ENCODE measurements around the gene KRTAP6-2.

KRTAP6-2 gene

GRCh38 chr21:30563630-30564029 is 35.1 kb downstream of the KRTAP6-2 start:
- DNase-seq: no peak

- no peak for DNase-seq
These were observed 35.6 kb downstream of the KRTAP6-2 start for GRCh38 chr21:30563072-30563471.

- DNase-seq: no peak
These were observed 36.7 kb downstream of the KRTAP6-2 start for GRCh38 chr21:30561957-30562356.

- DNase-seq: no peak
These were observed 37.3 kb downstream of the KRTAP6-2 start, which contains the start of gene KRTAP19-7 for GRCh38 chr21:30561264-30561895. KRTAP19-7 (minus strand) TSS chr21:30561314; CDS start chr21:30561289, 25 bp downstream.

- DNase-seq: no peak
These were observed 43.6 kb downstream of the KRTAP6-2 start for GRCh38 chr21:30555095-30555494.

GRCh38 chr21:30552782-30553181 is 45.9 kb downstream of the KRTAP6-2 start:
- no peak for DNase-seq
